Measurements from ENCODE around the gene DENND1A.

Gene DENND1A

GRCh38 chr9:123353984-123354591, 575.8 kb downstream of the DENND1A start:
- 22 to 32% methylated on average over 15 to 16 of the region's 20 CpGs for WGBS, 2 experiments (ENCODE audit: insufficient coverage in 2 of 2)
- no peaks in the 10 kb centered on the region for H3K9me3 ChIP-seq (ENCODE audit: control insufficient read depth, low read length)
- no peak overlapping the region for H3K4me3 ChIP-seq (ENCODE audit: extremely low read depth, insufficient read depth, low read length, poor library complexity, severe bottlenecking)
- H3K4me1 ChIP-seq (ENCODE audit: control insufficient read depth, insufficient read depth, low read length, poor library complexity, severe bottlenecking) = peaks cover 30% of the 10 kb centered on the region
- no peaks in the 10 kb centered on the region for H3K36me3 ChIP-seq (ENCODE audit: control insufficient read depth, insufficient read depth, low read length)
- H3K27ac ChIP-seq (ENCODE audit: low read depth, low read length, severe bottlenecking) = no peak overlapping the region

GRCh38 chr9:123353041-123353440, 576.9 kb downstream of the DENND1A start:
- Histone ChIP-seq H3K27ac (ENCODE audit: low read depth, low read length, severe bottlenecking) (no peak overlapping the region), H3K4me1 (ENCODE audit: control insufficient read depth, insufficient read depth, low read length, poor library complexity, severe bottlenecking) (peaks cover 20% of the 10 kb centered on the region)
- 90 to 100% methylated on average over 1 of the region's 4 CpGs for WGBS, 2 experiments (ENCODE audit: insufficient coverage in 2 of 2)

GRCh38 chr9:123350590-123351310, 579.2 kb downstream of the DENND1A start:
- Histone ChIP-seq H3K4me3 (ENCODE audit: extremely low read depth, insufficient read depth, low read length, poor library complexity, severe bottlenecking) (no peak overlapping the region), H3K36me3 (ENCODE audit: control insufficient read depth, insufficient read depth, low read length) (no peaks in the 10 kb centered on the region), H3K4me1 (ENCODE audit: control insufficient read depth, insufficient read depth, low read length, poor library complexity, severe bottlenecking) (peaks cover 4% of the 10 kb centered on the region), H3K9me3 (ENCODE audit: control insufficient read depth, low read length) (no peaks in the 10 kb centered on the region), H3K27ac (ENCODE audit: low read depth, low read length, severe bottlenecking) (no peak overlapping the region)
- 65 to 76% methylated on average over 6 of the region's 8 CpGs for WGBS, 2 experiments (ENCODE audit: insufficient coverage in 2 of 2)

More at GRCh38 chr9:123353041-123353440, 576.9 kb downstream of the DENND1A start:
- H3K36me3 ChIP-seq (ENCODE audit: control insufficient read depth, insufficient read depth, low read length) = no peaks in the 10 kb centered on the region
- H3K9me3 ChIP-seq (ENCODE audit: control insufficient read depth, low read length) = no peaks in the 10 kb centered on the region
- no peak overlapping the region for H3K4me3 ChIP-seq (ENCODE audit: extremely low read depth, insufficient read depth, low read length, poor library complexity, severe bottlenecking)

- Histone ChIP-seq H3K9me3 (ENCODE audit: control insufficient read depth, low read length) (no peaks in the 10 kb centered on the region), H3K4me3 (ENCODE audit: extremely low read depth, insufficient read depth, low read length, poor library complexity, severe bottlenecking) (no peak overlapping the region), H3K4me1 (ENCODE audit: control insufficient read depth, insufficient read depth, low read length, poor library complexity, severe bottlenecking) (peaks cover 8% of the 10 kb centered on the region), H3K27ac (ENCODE audit: low read depth, low read length, severe bottlenecking) (no peak overlapping the region), H3K36me3 (ENCODE audit: control insufficient read depth, insufficient read depth, low read length) (no peaks in the 10 kb centered on the region)
- 29 to 33% methylated on average over 10 to 13 of the region's 16 CpGs for WGBS, 2 experiments (ENCODE audit: insufficient coverage in 2 of 2)
These were observed 580.0 kb downstream of the DENND1A start for GRCh38 chr9:123349691-123350480.

GRCh38 chr9:123349033-123349432, 580.9 kb downstream of the DENND1A start:
- no peak overlapping the region for H3K4me3 ChIP-seq (ENCODE audit: extremely low read depth, insufficient read depth, low read length, poor library complexity, severe bottlenecking)
- WGBS, 2 experiments (ENCODE audit: insufficient coverage in 2 of 2) = 0 to 90% methylated on average over 1 to 2 of the region's 3 CpGs
- no peak overlapping the region for H3K27ac ChIP-seq (ENCODE audit: low read depth, low read length, severe bottlenecking)
- no peaks in the 10 kb centered on the region for H3K9me3 ChIP-seq (ENCODE audit: control insufficient read depth, low read length)
- H3K4me1 ChIP-seq (ENCODE audit: control insufficient read depth, insufficient read depth, low read length, poor library complexity, severe bottlenecking) = peaks cover 8% of the 10 kb centered on the region
- no peaks in the 10 kb centered on the region for H3K36me3 ChIP-seq (ENCODE audit: control insufficient read depth, insufficient read depth, low read length)

- Histone ChIP-seq H3K27ac (ENCODE audit: low read depth, low read length, severe bottlenecking) (no peak overlapping the region), H3K4me3 (ENCODE audit: extremely low read depth, insufficient read depth, low read length, poor library complexity, severe bottlenecking) (no peak overlapping the region), H3K36me3 (ENCODE audit: control insufficient read depth, insufficient read depth, low read length) (no peaks in the 10 kb centered on the region), H3K4me1 (ENCODE audit: control insufficient read depth, insufficient read depth, low read length, poor library complexity, severe bottlenecking) (peaks cover 11% of the 10 kb centered on the region), H3K9me3 (ENCODE audit: control insufficient read depth, low read length) (no peaks in the 10 kb centered on the region)
- 74 to 84% methylated on average over 8 of the region's 9 CpGs for WGBS, 2 experiments (ENCODE audit: insufficient coverage in 2 of 2)
These were observed 581.5 kb downstream of the DENND1A start for GRCh38 chr9:123348317-123348992.

GRCh38 chr9:123347289-123348060, 582.5 kb downstream of the DENND1A start:
- Histone ChIP-seq H3K27ac (ENCODE audit: low read depth, low read length, severe bottlenecking) (no peak overlapping the region), H3K4me3 (ENCODE audit: extremely low read depth, insufficient read depth, low read length, poor library complexity, severe bottlenecking) (no peak overlapping the region), H3K9me3 (ENCODE audit: control insufficient read depth, low read length) (no peaks in the 10 kb centered on the region), H3K36me3 (ENCODE audit: control insufficient read depth, insufficient read depth, low read length) (no peaks in the 10 kb centered on the region), H3K4me1 (ENCODE audit: control insufficient read depth, insufficient read depth, low read length, poor library complexity, severe bottlenecking) (peaks cover 11% of the 10 kb centered on the region)
- WGBS, 2 experiments (ENCODE audit: insufficient coverage in 2 of 2) = 80 to 87% methylated on average over 7 to 12 of the region's 12 CpGs

- no peak overlapping the region for H3K4me3 ChIP-seq (ENCODE audit: extremely low read depth, insufficient read depth, low read length, poor library complexity, severe bottlenecking)
- WGBS, 2 experiments (ENCODE audit: insufficient coverage in 2 of 2) = 100% methylated on average over 3 of the region's 3 CpGs
- H3K36me3 ChIP-seq (ENCODE audit: control insufficient read depth, insufficient read depth, low read length) = no peaks in the 10 kb centered on the region
- no peaks in the 10 kb centered on the region for H3K9me3 ChIP-seq (ENCODE audit: control insufficient read depth, low read length)
- no peak overlapping the region for H3K27ac ChIP-seq (ENCODE audit: low read depth, low read length, severe bottlenecking)
- peaks cover 11% of the 10 kb centered on the region for H3K4me1 ChIP-seq (ENCODE audit: control insufficient read depth, insufficient read depth, low read length, poor library complexity, severe bottlenecking)
These were observed 583.1 kb downstream of the DENND1A start for GRCh38 chr9:123346826-123347225.

- no peak overlapping the region for H3K4me3 ChIP-seq (ENCODE audit: extremely low read depth, insufficient read depth, low read length, poor library complexity, severe bottlenecking)
- H3K4me1 ChIP-seq (ENCODE audit: control insufficient read depth, insufficient read depth, low read length, poor library complexity, severe bottlenecking) = peaks cover 11% of the 10 kb centered on the region
- no peaks in the 10 kb centered on the region for H3K36me3 ChIP-seq (ENCODE audit: control insufficient read depth, insufficient read depth, low read length)
- no peaks in the 10 kb centered on the region for H3K9me3 ChIP-seq (ENCODE audit: control insufficient read depth, low read length)
- peak overlapping the region; percentile 66 for H3K27ac ChIP-seq (ENCODE audit: low read depth, low read length, severe bottlenecking)
- 91 to 95% methylated on average over 8 to 9 of the region's 9 CpGs for WGBS, 2 experiments (ENCODE audit: insufficient coverage in 2 of 2)
These were observed 583.9 kb downstream of the DENND1A start for GRCh38 chr9:123346026-123346425.

GRCh38 chr9:123345567-123345955, 584.4 kb downstream of the DENND1A start:
- WGBS, 2 experiments (ENCODE audit: insufficient coverage in 2 of 2) = 62 to 92% methylated on average over 2 to 6 of the region's 6 CpGs
- Histone ChIP-seq H3K9me3 (ENCODE audit: control insufficient read depth, low read length) (no peaks in the 10 kb centered on the region), H3K4me1 (ENCODE audit: control insufficient read depth, insufficient read depth, low read length, poor library complexity, severe bottlenecking) (peaks cover 11% of the 10 kb centered on the region), H3K4me3 (ENCODE audit: extremely low read depth, insufficient read depth, low read length, poor library complexity, severe bottlenecking) (no peak overlapping the region), H3K27ac (ENCODE audit: low read depth, low read length, severe bottlenecking) (peak overlapping the region; percentile 66), H3K36me3 (ENCODE audit: control insufficient read depth, insufficient read depth, low read length) (no peaks in the 10 kb centered on the region)
